GM21825 (cell line): ENCODE results near the gene TUBB8B.
"Not testable (repeated sequence)": the region's sequence is repeated elsewhere in the genome, so short reads cannot be mapped to it uniquely, and the experiment has no call there.

Experiments used
- ATAC-seq: cut with Tn5 transposase; IDR thresholded peaks from one replicate; pipeline ENCODE4 v1.9.1; 2021; ENCODE audit warnings: mild to moderate bottlenecking, moderate library complexity; ENCODE audit not compliant: unreplicated experiment

The TUBB8B gene

GRCh38 chr18:49176-49665 lies at the start of gene TUBB8B:
TSS of gene TUBB8B (minus strand) at chr18:49615. CDS start at chr18:49557, 58 bp downstream.
- not testable (repeated sequence) for ATAC-seq

DNA sequence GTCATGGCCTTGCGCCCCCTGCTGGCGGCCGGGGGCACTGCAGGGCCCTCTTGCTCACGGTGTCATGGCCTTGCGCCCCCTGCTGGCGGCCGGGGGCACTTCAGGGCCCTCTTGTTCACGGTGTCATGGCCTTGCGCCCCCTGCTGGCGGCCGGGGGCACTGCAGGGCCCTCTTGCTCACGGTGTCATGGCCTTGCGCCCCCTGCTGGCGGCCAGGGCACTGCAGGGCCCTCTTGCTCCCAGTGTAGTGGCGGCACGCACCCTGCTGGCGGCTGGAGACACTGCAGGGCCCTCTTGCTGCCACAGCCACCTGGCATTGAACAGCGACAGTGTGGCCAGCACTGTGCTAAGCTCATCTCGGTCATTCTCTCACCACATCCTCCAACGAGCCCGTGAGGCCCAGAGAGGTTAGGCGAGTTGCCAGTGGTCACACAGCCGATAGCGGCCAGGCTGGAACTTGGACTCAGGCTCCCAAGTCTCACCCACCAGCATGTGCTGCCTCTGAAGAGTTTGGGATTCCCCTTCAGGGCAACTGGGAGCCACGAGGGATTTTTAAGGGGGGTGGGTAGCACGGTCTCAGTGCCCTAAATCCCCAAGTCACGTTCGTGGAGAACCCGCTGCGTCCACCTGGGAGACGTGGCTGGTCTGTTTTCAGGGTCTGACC lies 48.0 kb upstream of the TUBB8B start:
- peak; percentile 96 for ATAC-seq

DNA sequence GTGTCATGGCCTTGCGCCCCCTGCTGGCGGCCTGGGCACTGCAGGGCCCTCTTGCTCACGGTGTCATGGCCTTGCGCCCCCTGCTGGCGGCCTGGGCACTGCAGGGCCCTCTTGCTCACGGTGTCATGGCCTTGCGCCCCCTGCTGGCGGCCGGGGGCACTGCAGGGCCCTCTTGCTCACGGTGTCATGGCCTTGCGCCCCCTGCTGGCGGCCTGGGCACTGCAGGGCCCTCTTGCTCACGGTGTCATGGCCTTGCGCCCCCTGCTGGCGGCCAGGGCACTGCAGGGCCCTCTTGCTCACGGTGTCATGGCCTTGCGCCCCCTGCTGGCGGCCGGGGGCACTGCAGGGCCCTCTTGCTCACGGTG lies 47.3 kb upstream of the TUBB8B start:
- not testable (repeated sequence) for ATAC-seq

DNA sequence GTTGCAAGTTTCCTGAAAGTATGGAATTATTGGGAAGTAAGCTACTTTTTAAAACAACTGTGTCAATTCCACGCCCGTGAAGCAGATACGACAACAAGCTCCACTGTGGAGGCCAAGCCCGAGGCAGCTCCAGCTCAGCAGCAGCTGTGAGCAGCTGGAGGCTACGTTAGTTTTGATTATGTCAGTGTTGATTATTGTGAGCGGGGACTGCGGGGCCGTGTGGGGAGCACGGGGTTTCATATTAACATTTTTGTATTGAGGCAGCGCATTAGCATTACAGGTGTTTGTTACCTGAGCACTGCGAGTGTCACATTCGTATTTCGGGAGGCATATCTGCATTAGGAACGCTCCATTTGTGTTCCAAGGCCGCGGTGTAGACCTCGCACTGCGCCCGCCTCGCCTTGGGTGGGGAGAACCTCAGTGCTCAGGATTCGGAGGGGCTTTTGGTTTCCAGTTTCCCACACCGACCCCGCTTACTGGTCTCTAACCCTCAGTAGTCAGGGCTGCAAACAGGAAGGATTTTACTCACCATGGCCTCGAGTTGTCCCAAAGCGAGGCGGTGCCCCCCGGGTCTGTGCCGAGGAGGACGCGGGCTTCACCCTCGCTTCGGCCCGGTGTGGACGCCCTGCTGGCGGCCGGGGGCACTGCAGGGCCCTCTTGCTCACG lies 46.8 kb upstream of the TUBB8B start:
- not testable (repeated sequence) for ATAC-seq

DNA sequence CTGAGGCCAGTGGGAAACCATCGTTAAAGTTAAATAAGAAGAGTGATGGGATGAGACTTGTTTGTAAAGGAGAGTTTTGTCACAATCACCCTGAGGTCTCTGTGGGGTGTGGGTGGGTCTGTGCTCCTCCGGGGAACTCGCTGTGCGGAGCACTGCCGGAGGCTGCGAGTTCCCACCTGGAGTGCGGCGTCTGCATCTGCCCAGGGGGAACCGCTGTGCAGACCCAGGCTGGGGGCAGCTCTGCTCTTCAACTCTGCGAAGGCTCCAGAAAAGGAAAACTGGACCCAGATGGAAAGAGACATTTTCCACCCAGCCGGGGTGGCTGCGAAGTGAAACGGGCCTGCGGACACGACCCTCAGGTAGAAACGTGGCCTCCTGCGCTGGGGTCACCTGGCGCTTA lies 46.2 kb upstream of the TUBB8B start:
- ATAC-seq, result not testable (repeated sequence)

- not testable (repeated sequence) for ATAC-seq
These were observed 44.5 kb upstream of the TUBB8B start for GRCh38 chr18:93897-94408.

DNA sequence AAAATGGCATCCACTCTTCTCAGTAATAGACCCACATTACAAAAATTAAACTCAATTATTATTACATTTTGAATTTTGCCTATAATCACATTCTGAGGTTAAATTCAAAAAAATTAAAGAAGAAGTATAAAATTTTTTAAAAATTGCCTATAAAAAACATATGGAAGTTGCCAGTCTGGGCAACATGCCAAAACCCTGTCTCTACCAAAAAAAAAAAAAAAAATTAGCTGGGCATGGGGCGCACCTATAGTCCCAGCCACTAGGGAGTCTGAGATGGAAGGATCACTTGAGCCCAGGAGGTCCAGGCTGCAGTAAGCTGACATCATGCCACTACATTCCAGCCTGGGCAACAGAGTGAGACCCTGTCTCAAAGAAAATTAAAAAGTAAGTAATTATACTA lies 42.1 kb upstream of the TUBB8B start:
- ATAC-seq, result not testable (repeated sequence)

GRCh38 chr18:90396-91193 lies 41.2 kb upstream of the TUBB8B start:
- ATAC-seq, result not testable (repeated sequence)

- ATAC-seq, result not testable (repeated sequence)
These were observed 39.7 kb upstream of the TUBB8B start for GRCh38 chr18:89124-89523.

GRCh38 chr18:84801-85200 lies 35.4 kb upstream of the TUBB8B start:
- not testable (repeated sequence) for ATAC-seq

GRCh38 chr18:82626-83209 lies 33.3 kb upstream of the TUBB8B start:
- ATAC-seq, result not testable (repeated sequence)

DNA sequence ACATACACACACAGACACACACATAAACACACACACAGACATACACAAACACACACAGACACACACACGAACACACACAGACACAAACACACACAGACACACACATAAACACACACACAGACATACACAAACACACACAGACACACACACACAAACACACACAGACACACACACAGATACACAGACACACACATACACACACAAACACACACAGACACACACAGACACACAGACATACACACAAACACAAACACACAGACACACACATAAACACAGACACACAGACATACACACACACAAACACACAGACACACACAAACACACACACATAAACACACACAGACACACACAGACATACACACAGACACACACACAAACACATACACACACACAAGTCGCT lies 31.5 kb upstream of the TUBB8B start:
- ATAC-seq, result not testable (repeated sequence)

DNA sequence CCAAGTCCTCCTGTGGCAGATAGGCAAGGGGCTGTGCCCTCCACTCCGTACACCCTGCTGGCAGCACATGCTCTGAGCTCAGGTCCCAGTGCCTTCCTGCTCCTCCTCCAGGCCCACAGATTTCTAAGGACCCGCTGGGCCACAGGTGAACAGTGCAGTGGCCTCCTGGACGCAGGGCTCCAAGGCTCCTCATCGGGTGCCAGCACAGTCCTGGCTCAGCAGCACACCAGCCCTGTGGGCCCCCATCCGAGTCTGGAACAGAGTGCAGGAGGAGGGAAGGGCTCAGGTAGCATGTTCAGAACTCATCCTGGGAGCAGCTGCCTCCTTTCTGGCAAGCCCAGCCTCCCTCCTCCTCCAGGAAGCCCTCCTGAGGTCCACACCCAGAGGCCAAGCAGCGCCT lies 30.8 kb upstream of the TUBB8B start:
- ATAC-seq, result not testable (repeated sequence)

- ATAC-seq, result not testable (repeated sequence)
These were observed 26.2 kb upstream of the TUBB8B start for GRCh38 chr18:75525-76160.

DNA sequence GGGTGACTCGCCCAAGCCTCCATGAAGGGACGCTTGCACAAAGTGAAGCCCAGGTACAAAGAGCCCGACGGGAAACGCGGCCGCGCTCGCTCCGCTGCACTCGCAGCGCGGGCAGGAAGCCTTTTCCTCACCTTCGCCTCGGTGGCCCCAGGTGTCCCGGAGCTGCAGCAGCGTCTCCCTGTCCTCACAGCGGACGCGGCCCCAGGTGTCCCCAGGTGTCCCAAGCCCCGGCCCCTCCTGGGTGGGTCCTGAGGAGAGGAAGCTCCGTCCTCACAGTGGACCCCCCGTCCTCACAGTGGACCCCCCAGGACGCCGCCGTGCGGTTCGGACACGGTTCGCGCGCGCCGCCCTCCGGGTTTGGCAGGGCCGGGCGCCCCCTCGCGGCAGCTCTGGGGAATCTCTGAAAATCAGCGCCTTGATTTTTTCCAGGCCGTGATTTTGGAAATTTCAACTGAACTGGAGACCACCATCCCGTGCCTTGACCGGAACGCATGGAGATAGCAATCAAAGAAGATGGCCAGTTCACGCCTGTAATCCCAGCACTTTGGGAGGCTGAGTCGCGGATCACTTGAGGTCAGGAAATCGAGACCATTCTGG lies 23.9 kb upstream of the TUBB8B start:
- ATAC-seq, result not testable (repeated sequence)

GRCh38 chr18:67701-68100 lies 18.3 kb upstream of the TUBB8B start:
- not testable (repeated sequence) for ATAC-seq

- not testable (repeated sequence) for ATAC-seq
These were observed 14.9 kb upstream of the TUBB8B start for GRCh38 chr18:64279-64678.

DNA sequence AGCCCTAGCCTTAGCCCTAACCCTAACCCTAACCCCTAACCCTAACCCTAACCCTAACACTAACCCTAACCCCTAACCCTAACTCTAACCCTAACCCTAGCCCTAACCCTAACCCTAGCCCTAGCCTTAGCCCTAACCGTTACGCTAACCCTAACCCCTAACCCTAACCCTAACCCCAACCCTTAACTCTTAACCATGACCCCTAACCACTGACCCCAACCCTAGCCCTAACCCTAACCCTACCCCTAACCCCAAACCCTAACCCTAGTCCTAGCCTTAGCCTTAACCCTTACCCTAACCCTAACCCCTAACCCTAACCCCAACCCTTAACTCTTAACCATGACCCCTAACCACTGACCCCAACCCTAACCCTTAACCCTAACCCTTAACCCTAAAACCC lies 14.2 kb upstream of the TUBB8B start:
- ATAC-seq, result not testable (repeated sequence)

- not testable (repeated sequence) for ATAC-seq
These were observed 5.0 kb upstream of the TUBB8B start for GRCh38 chr18:54388-54787.

- ATAC-seq, result not testable (repeated sequence)
These were observed 719 bp downstream of the TUBB8B start for GRCh38 chr18:48696-49095.
